GM12878 (cell line): ENCODE data around the gene UBE2D4. TPM values are rescaled to one million over a fixed set of nuclear protein-coding genes. Genes with fewer than 3 reads are reported as not detected.

ENCODE experiments used
- CHD2 ChIP-seq: IDR thresholded peaks from 2 replicates; pipeline ENCODE4 v1.6.1; 2011; ENCODE audit warnings: low read depth, low read length, improper control_type of control experiment, borderline replicate concordance
- CREM ChIP-seq: IDR thresholded peaks from 2 replicates; pipeline ENCODE4 v1.6.1; 2014; ENCODE audit warnings: antibody characterized with exemption, low read depth
- E4F1 ChIP-seq: fragments of 450-650 bp; IDR thresholded peaks from 2 replicates; pipeline ENCODE4 v1.6.1; 2018; ENCODE audit warnings: borderline replicate concordance, mild to moderate bottlenecking; ENCODE audit not compliant: partially characterized antibody
- ESRRA ChIP-seq: IDR thresholded peaks from 2 replicates; pipeline ENCODE4 v1.6.1; 2012; ENCODE audit warnings: mild to moderate bottlenecking, low read length, improper control_type of control experiment
- EZH2 ChIP-seq: IDR thresholded peaks from 2 replicates; pipeline ENCODE4 v1.6.1; 2012; ENCODE audit warnings: low read depth, mild to moderate bottlenecking, control low read depth, inconsistent platforms, low read length, borderline replicate concordance; ENCODE audit not compliant: control insufficient read depth
- FOXK2 ChIP-seq: fragments of 450-650 bp; IDR thresholded peaks from 2 replicates; pipeline ENCODE4 v1.6.1; 2017; ENCODE audit warnings: mild to moderate bottlenecking, moderate library complexity
- KLF5 ChIP-seq: fragments of 450-650 bp; IDR thresholded peaks from 2 replicates; pipeline ENCODE4 v1.6.1; 2014; ENCODE audit warnings: mild to moderate bottlenecking; ENCODE audit not compliant: partially characterized antibody
- NR2C1 ChIP-seq: fragments of 450-650 bp; IDR thresholded peaks from 2 replicates; pipeline ENCODE4 v1.6.1; 2017; ENCODE audit warnings: antibody characterized with exemption, mild to moderate bottlenecking, moderate library complexity
- NRF1 ChIP-seq: conservative IDR thresholded peaks from 2 replicates; pipeline ENCODE4 v1.6.1; 2011; ENCODE audit warnings: mild to moderate bottlenecking, low read depth, low read length, improper control_type of control experiment
- POLR2AphosphoS5 ChIP-seq: IDR thresholded peaks from 2 replicates; pipeline ENCODE4 v1.6.1; 2011; ENCODE audit warnings: mild to moderate bottlenecking, low read length, inconsistent platforms
- PRDM15 ChIP-seq: fragments of 450-650 bp; formaldehyde crosslinking; IDR thresholded peaks from 2 replicates; pipeline ENCODE4 v1.4.0; 2020; ENCODE audit warnings: mild to moderate bottlenecking, moderate library complexity
- RELA ChIP-seq: fragments of 450-650 bp; IDR thresholded peaks from 2 replicates; pipeline ENCODE4 v1.8.0; 2014; ENCODE audit warnings: borderline replicate concordance; ENCODE audit not compliant: partially characterized antibody
- SIN3A ChIP-seq: IDR thresholded peaks from 2 replicates; pipeline ENCODE4 v1.6.1; 2012; ENCODE audit warnings: low read depth, low read length, improper control_type of control experiment
- SP1 ChIP-seq: IDR thresholded peaks from one replicate; pipeline ENCODE4 v1.6.1; 2011; ENCODE audit warnings: low read depth, low read length
- ZBTB33 ChIP-seq: fragments of 450-650 bp; IDR thresholded peaks from 2 replicates; pipeline ENCODE4 v1.6.1; 2017; ENCODE audit warnings: mild to moderate bottlenecking
- ZBTB40 ChIP-seq: fragments of 450-650 bp; IDR thresholded peaks from 2 replicates; pipeline ENCODE4 v1.6.1; 2016; ENCODE audit warnings: mild to moderate bottlenecking, moderate library complexity, borderline replicate concordance
- ZNF24 ChIP-seq: fragments of 450-650 bp; IDR thresholded peaks from 2 replicates; pipeline ENCODE4 v1.6.1; 2017; ENCODE audit warnings: antibody characterized with exemption, mild to moderate bottlenecking
- polyA plus RNA-seq, 11 experiments: library from polyadenylated mRNA; depleted of rRNA in 4 of 11; unstranded in 6 of 11; stranded (reverse) in 5 of 11; fragments of >200 nt; fragmentation: Nextera tagmentation in 4 of 11; fragmentation: Illumina TruSeq in 1 of 11; extraction: Ambion mirVana in 4 of 11; extraction: Trizol in 1 of 11; gene quantifications; 1 replicate in 1 of 11; 2 replicates in 10 of 11; pipeline versions ENCODE4 v1.2.1 to v1.2.3, GENCODE V29; 2011 to 2016; ENCODE audit warnings: inconsistent platforms in 2 of 11, missing spikeins in 2 of 11, low read depth in 1 of 11
- total RNA-seq, 4 experiments: library from RNA; depleted of rRNA in 3 of 4; stranded (reverse); fragments of >200 nt in 3 of 4; fragmentation: Illumina TruSeq in 1 of 4; extraction: Trizol in 1 of 4; gene quantifications; 2 replicates each; pipeline versions ENCODE4 v1.2.1 to v1.2.3, GENCODE V29; 2013 to 2021

The UBE2D4 gene
- total and polyA plus RNA-seq, 10 of the 15 experiments (the other 5 are each of a cell fraction or from before 2014, with no cell fraction given) = 3.5 to 16.6 (median 10.3) TPM

GRCh38 chr7:43925984-43926797 lies at the start of gene UBE2D4 (continued):
- TF ChIP-seq ZBTB40 = no peak
- peak; percentile 27 for TF ChIP-seq KLF5
- TF ChIP-seq NRF1 = peak; percentile 76
- TF ChIP-seq CHD2 = peak; percentile 27; the same call in 1 of the 2 replicates
- TF ChIP-seq FOXK2 = no peak
- no peak for TF ChIP-seq E4F1
- TF ChIP-seq PRDM15 (CRISPR knock-in tag) = no peak
- no peak for TF ChIP-seq ZBTB33
- TF ChIP-seq SIN3A = peak; percentile 21; the same call in 1 of the 2 replicates
- TF ChIP-seq ESRRA = 0 out of 2 replicates have a peak, but pooled peaks have one; percentile 21
- peak; percentile 58 for TF ChIP-seq CREM
- peak; percentile 29 for TF ChIP-seq SP1
- TF ChIP-seq POLR2AphosphoS5 = peak; percentile 94
- TF ChIP-seq EZH2 = no peak
- peak; percentile 53 for TF ChIP-seq NR2C1
- TF ChIP-seq ZNF24 = peak; percentile 69
- TF ChIP-seq RELA = peak; percentile 5
